NCI-H1092 treated with DMSO at 0.1 percent for 48 hours (cell line): ENCODE data around the gene ASCC2.
"Not testable (repeated sequence)": the region's sequence is repeated elsewhere in the genome, so short reads cannot be mapped to it uniquely, and the experiment has no call there.

Experiments
- DNase-seq: peaks from one replicate; lab custom pipeline; 2025; lab: John Stamatoyannopoulos, UW

The ASCC2 gene

DNA sequence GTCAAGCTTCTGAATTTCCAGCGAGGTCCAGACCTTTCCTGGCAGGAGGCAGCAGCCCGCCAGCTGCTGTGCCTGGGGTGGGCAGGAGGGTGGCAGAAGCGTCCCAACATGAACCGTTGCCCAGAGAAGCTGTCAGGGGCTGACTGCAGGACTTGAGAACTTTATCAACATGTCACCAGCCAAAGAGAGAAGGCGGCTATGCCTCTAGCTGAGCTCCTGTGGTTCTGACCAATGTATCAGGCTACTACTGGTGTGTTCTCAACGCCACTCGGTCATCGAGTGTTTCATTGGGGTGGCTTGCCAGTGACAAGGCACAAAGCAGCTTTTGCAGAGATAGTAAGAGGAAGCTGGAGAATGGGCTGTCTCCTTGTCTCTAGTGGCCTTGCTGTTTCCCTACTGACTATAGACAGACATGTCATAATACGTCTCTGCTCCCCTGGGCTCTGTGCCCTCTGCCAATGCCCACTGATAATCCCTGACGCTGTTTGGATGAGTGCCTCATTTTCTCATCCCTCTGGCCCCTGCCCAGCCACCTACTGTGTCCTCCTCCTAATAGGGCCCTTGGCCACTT, 17.6 kb upstream of the ASCC2 start:
- DNase-seq, result peak; percentile 37

DNA sequence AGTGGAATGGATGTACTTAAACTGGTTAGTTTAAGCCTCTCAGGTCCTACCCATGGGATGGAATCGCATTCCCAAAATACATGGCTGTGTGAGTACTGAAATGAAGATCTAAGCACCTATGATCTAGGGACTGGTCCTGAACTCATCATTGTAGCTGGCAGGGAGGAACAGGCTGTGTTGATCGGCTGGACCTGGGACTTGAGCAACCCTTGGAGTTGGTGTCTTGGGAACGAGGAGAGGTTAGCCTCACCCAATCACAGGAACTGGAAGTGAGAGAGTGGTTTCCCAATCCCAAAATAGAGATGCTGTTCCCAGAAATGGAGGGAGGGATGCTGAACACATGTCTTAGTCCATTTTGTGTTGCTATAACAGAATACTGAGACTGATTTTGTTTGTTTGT, 16.4 kb upstream of the ASCC2 start:
- DNase-seq, result no peak

DNA sequence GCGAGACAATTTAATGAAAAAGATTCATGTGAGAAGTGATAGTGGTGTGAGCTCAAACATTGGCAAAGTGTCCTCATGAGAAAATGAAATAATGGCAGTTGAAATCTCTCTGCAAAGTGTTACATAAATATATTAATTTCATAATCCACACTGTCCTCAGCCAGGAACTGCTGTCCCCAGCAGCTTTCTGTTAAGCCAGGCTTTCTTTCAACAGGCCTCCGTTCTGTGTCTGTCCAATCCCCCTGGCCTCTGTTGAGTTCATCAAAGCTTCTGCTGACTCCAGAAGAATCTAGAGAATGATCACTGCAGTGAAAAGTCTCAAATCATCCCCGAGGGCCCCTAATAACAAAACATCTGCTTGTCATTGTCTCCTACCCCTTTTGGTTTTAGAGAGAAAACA, 10.0 kb upstream of the ASCC2 start:
- DNase-seq, result no peak

DNA sequence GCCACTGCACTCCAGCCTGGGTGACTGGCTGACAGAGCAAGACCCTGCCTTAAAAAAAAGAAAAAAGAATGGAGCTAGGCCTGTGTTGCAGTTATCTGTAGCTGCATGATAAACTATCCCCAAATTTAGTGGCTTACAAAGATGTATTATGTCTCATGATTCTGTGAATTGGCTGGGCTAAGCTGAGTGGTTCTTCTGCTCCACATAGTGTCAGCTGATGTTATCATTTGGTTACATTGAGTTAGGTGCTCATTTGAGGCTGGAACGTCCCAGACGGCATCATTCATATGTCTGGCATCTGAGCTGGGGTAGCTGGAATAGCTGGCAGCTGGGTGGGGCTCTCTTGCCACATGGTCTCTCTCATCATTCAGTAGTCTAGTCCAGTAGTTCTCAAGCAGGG, 8.2 kb upstream of the ASCC2 start:
- DNase-seq, result no peak

DNA sequence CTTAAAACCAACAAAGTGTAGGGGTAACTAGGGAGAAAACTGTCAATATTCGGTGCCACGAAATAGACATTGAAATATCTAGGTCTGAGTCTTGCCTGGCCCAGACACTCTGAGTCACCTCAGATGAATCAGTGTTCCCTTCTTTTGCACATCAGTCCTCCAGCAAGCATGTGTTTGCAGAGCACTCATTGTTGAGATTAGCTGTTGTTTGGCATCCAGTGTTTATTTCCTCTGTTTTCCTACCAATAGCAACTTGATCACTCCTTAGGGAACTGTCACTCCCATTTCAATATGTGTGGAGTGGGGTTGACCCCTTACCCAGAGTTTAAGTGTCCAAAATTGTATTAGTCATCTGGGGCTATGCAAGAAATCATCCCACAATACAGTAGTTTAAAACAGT, 4.7 kb upstream of the ASCC2 start:
- DNase-seq, result no peak

DNA sequence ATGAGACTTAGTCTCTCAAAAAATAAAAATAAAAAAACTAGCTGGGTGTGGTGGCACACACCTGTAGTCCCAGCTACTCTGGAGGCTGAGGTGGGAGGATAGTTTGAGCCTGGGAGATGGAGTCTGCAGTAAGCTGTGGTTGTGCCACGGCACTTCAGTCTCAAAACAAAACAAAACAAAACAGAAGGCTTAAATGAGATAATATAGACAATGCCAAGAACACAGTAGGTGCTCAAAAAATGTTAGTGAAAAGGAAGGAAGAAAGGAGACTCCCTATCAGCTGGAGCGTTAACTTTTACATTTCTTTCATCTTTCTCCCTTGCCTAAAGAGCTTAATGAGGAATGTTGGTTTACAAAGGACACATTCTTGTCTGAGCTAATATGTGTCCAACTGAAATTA, 4.1 kb upstream of the ASCC2 start:
- DNase-seq, result no peak

DNA sequence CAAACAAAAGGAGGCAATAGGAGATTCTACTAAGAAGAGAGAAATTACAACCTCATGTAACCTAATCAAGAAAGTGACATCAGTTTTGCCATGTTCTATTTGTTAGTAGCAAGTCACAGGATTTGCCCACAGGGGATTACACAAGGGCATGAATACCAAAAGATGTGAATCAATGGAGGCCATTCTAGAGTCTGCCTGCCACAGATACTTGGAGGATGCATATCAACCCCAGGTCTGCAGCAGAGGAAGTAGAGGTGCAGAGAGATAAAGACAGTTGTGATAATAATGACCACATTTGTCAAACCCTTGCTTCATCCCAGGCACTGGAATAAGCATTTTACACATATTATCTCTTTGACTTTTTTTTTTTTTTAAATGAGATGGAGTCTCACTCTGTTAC, 2.4 kb upstream of the ASCC2 start:
- no peak for DNase-seq

DNA sequence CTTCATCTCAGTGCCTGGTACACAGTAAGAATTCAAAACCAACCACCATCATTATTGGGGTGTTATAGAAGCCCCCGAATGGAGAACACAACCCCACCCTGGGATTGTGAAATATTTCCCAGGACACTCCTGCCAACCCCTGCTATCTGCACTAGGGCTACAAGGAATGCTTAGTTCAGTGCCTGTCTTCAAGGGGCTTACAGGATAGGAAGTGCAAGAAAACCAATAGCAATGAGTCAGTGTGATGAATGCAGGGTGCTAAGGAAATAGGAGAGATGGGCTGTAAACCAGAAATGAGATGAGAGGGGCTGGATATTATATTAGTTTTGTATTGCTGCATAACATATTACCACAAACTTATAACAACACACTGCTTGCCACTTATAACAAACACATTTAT, 965 bp upstream of the ASCC2 start:
- no peak for DNase-seq

DNA sequence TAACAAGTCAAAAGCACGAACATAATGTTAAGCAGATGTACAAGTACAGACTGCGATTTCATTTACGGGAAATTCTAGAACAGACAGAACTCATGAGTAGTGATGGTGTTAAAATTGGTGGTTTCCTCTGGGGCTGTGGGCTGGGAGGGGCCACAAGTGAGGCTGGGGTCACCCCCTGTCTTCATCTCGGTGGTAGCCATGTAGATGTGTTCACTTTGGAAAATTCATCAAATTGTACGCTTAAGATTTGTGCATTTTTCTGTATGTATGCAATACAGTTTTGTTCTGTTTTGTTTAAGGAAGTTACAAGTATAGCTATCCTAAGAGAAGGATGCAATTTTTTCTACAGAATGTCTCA, 504 bp upstream of the ASCC2 start:
- DNase-seq, result no peak

DNA sequence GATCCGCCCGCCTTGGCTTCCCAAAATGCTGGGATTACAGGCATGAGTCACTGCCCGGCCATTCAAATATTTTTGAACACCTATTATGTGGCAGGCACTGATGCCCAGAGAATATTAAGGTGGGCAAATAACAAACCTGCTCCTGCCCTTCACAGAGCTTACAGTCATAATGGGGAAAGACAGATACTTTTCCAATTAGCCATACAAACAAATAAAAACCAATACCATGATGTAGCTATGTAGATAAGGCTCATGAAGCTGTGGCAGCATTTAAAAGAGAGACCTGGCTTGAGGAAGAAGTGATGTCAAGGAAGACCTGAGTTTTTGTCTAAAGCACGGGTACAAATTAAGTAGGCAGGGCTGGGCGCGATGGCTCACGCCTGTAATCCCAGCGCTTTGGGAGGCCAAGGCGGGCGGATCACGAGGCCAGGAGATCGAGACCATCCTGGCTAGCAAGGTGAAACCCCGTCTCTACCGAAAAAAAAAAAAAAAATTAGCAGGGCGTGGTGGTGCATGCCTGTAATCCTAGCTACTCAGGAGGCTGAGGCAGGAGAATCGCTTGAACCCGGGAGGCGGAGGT, 1.2 kb downstream of the ASCC2 start:
- not testable (repeated sequence) for DNase-seq

DNA sequence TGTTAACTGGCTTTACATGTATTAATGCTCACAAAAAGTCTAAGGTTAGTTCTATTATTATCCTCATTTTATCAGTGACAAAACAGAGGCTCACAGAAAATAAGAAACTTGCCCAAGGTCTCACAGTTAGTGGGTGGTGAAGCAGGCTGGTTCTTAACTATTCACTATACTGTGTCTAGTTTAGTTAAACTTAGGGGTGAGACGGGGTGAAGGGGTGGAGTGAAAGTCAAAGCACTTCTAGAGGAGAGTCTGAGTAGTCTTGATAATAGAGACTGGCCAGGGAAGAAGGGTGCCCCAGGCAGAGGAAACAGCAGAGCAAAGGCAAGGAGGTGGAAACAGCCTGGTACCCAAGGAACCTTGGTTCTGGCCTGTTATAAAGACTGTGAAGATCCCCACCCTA, 4.0 kb downstream of the ASCC2 start:
- no peak for DNase-seq

DNA sequence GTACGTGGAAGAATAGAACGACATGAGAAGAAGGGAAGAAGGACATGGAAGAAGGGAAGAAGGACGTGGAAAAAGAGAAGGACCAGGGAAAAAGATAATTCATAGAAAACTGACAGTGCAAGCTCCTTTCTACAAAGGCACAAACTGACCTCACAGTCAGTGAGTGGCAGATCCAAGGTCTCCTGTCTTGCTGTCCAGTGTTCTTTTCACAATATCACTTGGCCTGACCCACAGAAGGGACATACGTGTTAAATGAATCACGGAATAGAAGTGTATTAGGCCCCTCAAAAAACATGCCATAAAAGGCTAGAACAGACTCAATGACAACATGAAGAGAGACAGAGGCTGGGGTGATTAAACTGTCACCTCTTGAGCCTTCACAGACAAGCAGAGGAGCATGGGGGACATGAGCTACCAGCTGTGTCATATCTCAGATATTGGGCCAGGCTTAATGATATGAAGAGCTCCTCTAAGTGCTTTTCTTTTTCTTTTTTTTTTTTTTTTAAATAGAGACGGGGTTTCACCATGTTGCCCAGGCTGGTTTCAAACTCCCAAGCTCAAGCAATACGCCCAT, 4.6 kb downstream of the ASCC2 start:
- DNase-seq, result no peak

DNA sequence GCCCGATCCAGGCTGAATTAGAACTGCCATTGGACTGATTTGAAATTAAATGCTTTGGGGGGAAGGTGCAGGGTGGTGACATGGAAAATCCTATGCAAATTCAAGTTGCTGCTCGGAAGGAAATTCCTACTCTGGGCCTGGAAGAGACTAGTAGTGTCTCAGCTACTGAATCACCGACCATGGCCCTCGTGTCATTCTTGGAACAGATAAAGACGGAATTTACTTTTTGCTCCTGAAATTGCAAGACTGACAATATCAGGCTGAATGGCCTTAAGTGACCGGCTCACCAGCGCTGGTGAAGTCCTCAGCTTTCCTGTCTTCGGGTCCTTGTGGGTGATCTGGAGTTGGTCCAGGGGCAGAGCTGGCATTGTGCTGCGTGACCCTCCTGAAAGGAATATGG, 6.1 kb downstream of the ASCC2 start:
- no peak for DNase-seq

DNA sequence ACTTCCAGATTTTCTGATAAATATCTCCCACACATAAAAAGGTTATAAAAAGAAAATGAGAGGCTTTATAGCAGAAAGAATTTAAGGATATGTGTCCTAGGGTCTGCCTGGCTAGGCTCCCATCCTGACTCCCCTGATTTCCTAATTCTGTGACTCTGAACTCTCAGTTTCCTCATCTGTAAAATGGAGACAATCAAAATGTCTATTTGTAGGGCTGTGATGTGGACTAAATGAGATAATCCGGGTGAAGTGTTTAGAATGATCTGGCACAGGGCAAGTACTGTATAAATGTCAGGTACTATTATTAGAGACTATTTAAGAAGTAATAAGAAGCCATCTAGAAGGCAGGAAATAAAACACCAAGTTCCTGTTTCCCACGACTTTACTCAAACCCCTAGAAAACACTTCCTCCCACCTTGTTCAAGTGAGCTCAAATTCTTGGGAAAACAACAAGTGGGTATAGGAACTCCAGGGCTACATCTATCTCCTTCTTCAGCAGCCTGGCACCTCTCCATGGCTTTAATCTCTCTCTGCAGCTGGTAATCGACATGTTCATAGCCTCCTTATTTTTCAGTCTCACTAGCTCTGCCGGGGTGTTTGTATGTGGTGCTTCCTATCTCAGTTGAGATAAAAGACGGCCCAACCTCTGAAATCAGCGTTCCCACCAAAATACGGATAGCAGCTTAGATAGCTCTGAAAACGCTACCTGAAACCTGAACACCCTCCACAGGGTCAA, 6.7 kb downstream of the ASCC2 start:
- no peak for DNase-seq

DNA sequence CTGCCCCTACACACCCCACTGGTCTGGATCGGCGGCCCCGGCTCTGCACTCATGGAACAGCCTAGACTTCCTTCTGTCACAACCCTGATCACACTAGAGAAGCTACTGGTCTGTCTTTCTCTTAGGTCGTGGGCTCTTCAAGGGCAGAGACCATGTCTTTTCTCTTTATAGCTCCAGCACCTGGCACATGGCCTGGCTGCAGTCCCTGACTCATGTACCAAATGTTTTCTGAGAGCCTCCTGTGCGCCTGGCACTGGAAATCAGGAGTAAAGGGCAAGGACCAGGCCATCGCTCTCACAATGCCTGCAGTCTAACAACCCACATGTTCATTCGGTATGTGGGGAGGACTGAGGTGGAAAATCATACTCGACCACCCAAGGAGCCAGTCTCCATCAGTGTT, 7.5 kb downstream of the ASCC2 start:
- no peak for DNase-seq

DNA sequence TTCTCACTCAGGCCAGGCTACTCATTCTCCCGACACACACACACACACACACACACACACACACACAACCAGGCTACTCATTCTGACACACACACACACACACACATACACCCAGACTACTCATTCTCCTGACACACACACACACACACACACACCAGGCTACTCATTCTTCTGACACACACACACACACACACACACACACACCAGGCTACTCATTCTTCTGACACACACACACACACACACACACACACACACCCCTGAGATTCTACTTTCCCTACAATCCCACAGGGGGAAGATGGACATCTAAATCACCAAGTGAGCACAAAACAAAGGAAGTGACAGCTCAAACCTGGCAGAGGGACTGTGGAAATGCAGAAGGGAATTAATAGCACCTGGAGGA, 10.3 kb downstream of the ASCC2 start:
- not testable (repeated sequence) for DNase-seq

DNA sequence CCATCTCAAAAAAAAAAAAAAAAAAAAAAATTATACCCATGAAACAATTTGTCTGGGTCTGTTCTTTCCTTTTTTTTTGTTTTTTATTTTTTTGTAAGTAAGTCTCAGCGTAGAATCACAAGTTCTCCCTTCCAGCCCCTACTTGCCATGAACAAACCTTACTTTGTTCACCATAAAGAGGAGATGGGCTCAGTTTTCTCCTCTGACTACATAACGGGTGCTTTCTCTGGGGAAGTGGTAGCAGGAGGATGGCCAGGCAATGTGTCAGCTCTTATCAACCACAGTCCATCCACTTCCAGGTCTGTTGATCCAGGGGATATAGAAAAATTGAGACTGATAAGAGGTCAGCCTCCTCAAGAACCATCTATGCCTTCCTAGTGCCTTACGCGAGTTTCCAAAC, 11.0 kb downstream of the ASCC2 start:
- DNase-seq, result no peak

DNA sequence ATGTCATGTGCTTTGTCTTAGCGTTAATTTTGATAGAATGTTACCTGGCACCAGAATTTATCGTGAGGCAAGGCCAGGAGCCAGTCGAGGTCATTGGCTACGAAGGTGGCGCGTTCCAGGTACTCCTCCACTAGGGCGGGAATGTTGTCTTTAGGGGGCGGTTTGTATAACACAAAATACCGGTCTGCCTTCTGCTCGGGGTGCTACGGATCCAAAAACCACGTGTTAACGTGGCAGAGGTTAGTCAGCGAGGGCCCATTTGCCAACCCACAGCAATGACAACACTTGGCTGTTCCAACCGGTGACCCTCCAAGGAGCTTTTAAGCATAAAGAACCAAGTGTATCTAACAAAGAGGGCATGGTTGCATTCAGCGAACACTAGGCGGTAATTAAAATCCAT, 12.5 kb downstream of the ASCC2 start:
- DNase-seq, result no peak

DNA sequence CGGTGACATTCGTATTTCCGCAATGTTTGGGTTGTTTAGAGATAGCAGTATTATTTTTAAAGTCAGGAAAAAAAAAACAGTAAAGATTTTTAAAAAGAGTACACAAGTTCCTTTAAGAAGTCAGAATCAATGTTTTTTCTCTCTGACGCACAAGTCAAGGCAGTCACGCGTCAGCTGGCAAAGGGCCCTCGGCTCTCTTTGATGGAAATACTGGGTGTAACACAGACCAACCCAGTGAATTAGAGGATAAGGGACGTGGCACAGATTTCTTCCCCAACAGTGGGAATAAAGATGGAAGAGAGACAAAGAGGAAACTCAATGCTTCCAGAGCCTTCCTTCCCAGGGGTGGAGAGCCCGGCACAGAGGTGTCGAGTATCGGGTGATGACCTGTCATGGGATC, 13.4 kb downstream of the ASCC2 start:
- no peak for DNase-seq

DNA sequence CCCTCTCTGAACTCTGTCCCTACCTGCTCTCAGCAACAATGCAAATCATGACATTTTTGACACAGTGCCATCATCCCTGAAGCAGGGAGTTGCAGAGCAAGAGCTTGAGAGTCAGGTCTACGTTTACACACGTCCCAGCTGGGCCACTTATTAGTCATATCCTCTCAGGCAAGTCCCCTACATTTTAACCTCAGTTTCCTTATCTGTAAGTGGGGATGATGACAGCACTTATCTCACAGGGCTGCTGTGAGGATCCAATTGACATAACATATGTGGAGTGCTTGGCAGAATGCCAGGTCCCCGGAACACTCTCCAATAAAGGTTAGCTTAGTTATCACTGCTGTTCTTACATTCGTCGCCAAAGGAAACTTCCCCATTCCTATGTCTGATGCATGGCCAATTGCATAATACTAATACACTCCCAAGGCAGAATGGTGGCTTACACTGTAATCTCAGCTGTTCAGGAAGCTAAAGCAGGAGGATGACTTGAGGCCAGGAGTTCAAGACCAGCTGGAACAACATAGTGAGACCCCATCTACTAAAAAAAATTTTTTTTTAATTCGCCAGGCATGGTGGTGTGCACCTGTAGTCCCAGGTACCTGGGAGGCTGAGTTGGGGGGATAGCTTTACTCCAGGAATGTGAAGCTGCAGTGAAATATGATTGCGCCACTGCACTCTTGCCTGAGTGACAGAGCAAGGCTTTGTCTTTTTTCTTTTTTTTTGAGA, 16.6 kb downstream of the ASCC2 start:
- DNase-seq, result peak; percentile 11

DNA sequence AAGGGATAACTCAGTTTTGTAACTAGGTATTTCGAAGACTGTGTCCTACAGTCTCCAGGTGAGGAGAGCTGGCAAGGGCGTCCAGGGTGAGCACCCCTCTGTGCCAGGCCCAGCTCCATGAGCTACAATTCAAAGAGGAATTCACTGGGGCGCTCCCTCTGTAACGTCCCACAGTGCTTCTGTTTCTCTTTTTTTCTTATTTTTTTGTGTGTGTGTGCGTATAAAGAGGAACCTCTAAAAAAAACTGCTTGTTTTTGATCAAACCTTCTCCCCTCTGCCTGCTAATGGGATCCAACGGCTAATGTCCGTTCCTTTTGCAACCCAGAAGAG, 17.1 kb downstream of the ASCC2 start:
- no peak for DNase-seq

DNA sequence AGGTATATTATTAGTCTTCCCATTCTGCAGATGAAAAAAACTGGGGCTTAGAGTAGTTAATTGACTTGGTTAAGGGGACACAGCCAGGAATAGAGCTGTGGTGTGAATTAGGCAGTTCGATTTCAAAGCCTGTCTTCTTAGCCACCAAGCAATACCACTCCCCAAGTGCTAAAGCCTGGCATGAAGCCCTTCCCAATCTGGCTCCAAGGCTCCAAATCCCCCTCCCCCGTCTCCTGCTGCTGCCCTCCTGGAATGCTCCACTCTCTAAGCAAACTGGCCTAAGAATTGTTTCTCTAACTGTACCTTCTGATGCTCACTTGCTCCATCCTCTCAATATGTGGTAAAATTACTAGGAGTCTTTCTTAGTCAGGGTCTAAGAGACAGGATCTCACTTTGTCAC, 18.6 kb downstream of the ASCC2 start:
- DNase-seq, result no peak

DNA sequence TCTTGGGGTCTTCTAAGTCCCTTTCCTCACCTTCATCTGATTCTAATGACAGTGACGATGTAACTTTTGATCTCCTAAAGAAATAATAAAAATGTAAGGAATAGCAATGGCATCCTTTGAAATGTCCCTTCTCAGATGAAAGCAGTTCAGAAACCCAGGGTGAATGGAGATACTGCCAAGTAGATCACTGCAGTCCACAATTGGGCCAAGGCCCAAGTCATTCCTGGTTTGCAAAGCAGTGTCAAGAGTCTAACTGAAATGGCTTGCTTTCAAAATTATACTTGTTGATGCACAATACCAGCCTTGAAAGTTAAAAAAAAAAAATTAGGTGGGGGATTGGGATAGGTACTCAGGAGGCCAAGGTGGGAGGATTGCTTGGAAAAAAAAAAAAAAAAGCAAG, 20.4 kb downstream of the ASCC2 start:
- DNase-seq, result no peak
